Parathyroid adenoma (tissue), 2 donors: ENCODE measurements around the gene TRAF3.

Source experiments
- H2AFZ ChIP-seq: fragments of 300-600 bp; sonication (generic); one replicate; pipeline ENCODE4 v1.7.0; 2017; ENCODE audit warnings: antibody characterized with exemption, mild to moderate bottlenecking
- H3K27ac ChIP-seq: fragments of 300-600 bp; sonication (generic); one replicate; pipeline ENCODE4 v1.7.0; 2017
- H3K27me3 ChIP-seq: fragments of 300-600 bp; sonication (generic); one replicate; pipeline ENCODE4 v1.7.0; 2017; ENCODE audit warnings: low read length; ENCODE audit not compliant: control insufficient read depth, insufficient read depth
- H3K36me3 ChIP-seq: fragments of 300-600 bp; sonication (generic); one replicate; pipeline ENCODE4 v1.7.0; 2017; ENCODE audit warnings: low read length; ENCODE audit not compliant: control insufficient read depth, insufficient read depth
- H3K4me1 ChIP-seq: fragments of 300-600 bp; sonication (generic); one replicate; pipeline ENCODE4 v1.7.0; 2017; ENCODE audit warnings: control low read depth
- H3K4me2 ChIP-seq: fragments of 300-600 bp; sonication (generic); one replicate; pipeline ENCODE4 v1.7.0; 2017; ENCODE audit warnings: low read length
- H3K4me3 ChIP-seq: fragments of 300-600 bp; sonication (generic); one replicate; pipeline ENCODE4 v1.7.0; 2017; ENCODE audit warnings: low read depth, low read length
- H3K79me2 ChIP-seq: fragments of 300-600 bp; sonication (generic); one replicate; pipeline ENCODE4 v1.7.0; 2017; ENCODE audit warnings: control low read depth
- H3K9ac ChIP-seq: fragments of 300-600 bp; sonication (generic); one replicate; pipeline ENCODE4 v1.7.0; 2017; ENCODE audit warnings: mild to moderate bottlenecking
- H3K9me3 ChIP-seq: fragments of 300-600 bp; sonication (generic); one replicate; pipeline ENCODE4 v1.7.0; 2017; ENCODE audit warnings: low read length; ENCODE audit not compliant: control insufficient read depth
- CTCF ChIP-seq: fragments of 300-600 bp; sonication (generic); IDR thresholded peaks from one replicate; pipeline ENCODE4 v1.7.0; 2017; ENCODE audit warnings: antibody characterized with exemption, mild to moderate bottlenecking
- donor health status: primary hyperparathyroidism.

The TRAF3 gene

GRCh38 chr14:102897299-102898027 is 120.2 kb downstream of the TRAF3 start:
- no peak overlapping the region for H2AFZ ChIP-seq
- H3K4me2 ChIP-seq: no peak overlapping the region
- H3K27ac ChIP-seq: no peak overlapping the region
- no peak overlapping the region for H3K4me3 ChIP-seq
- no peaks in the 10 kb centered on the region for H3K27me3 ChIP-seq
- H3K36me3 ChIP-seq: no peaks in the 10 kb centered on the region
- no peak overlapping the region for H3K9ac ChIP-seq
- no peaks in the 10 kb centered on the region for H3K9me3 ChIP-seq
- no peaks in the 10 kb centered on the region for H3K79me2 ChIP-seq
- TF ChIP-seq CTCF: no peak
- H3K4me1 ChIP-seq: no peaks in the 10 kb centered on the region

GRCh38 chr14:102898298-102898697 is 121.0 kb downstream of the TRAF3 start:
- Histone ChIP-seq H3K36me3 (no peaks in the 10 kb centered on the region), H3K9ac (no peak overlapping the region), H2AFZ (no peak overlapping the region), H3K27ac (no peak overlapping the region), H3K9me3 (no peaks in the 10 kb centered on the region), H3K4me2 (no peak overlapping the region), H3K27me3 (no peaks in the 10 kb centered on the region), H3K4me1 (no peaks in the 10 kb centered on the region), H3K4me3 (no peak overlapping the region), H3K79me2 (no peaks in the 10 kb centered on the region)
- TF ChIP-seq CTCF: no peak

GRCh38 chr14:102898776-102899515 is 121.7 kb downstream of the TRAF3 start:
- no peak overlapping the region for H3K27ac ChIP-seq
- H3K4me2 ChIP-seq: no peak overlapping the region
- no peak overlapping the region for H2AFZ ChIP-seq
- no peak overlapping the region for H3K4me3 ChIP-seq
- no peaks in the 10 kb centered on the region for H3K9me3 ChIP-seq
- no peak overlapping the region for H3K9ac ChIP-seq
- H3K4me1 ChIP-seq: no peaks in the 10 kb centered on the region
- TF ChIP-seq CTCF: no peak
- H3K79me2 ChIP-seq: no peaks in the 10 kb centered on the region
- no peaks in the 10 kb centered on the region for H3K36me3 ChIP-seq
- H3K27me3 ChIP-seq: no peaks in the 10 kb centered on the region

GRCh38 chr14:102899516-102899900 is 122.3 kb downstream of the TRAF3 start:
- no peaks in the 10 kb centered on the region for H3K27me3 ChIP-seq
- no peak overlapping the region for H3K4me2 ChIP-seq
- H3K36me3 ChIP-seq: no peaks in the 10 kb centered on the region
- H3K27ac ChIP-seq: no peak overlapping the region
- H3K4me1 ChIP-seq: no peaks in the 10 kb centered on the region
- no peak overlapping the region for H2AFZ ChIP-seq
- no peak overlapping the region for H3K4me3 ChIP-seq
- H3K9me3 ChIP-seq: no peaks in the 10 kb centered on the region
- H3K79me2 ChIP-seq: no peaks in the 10 kb centered on the region
- no peak for TF ChIP-seq CTCF
- no peak overlapping the region for H3K9ac ChIP-seq
